Hepatocyte (in vitro differentiated cells): Measurements from ENCODE around the gene AS3MT.

Experiments
- CTCF ChIP-seq: fragments of 200-600 bp; sonication (generic); IDR thresholded peaks from 2 replicates; pipeline ENCODE4 v1.5.1; 2016; ENCODE audit warnings: antibody characterized with exemption, mild to moderate bottlenecking; ENCODE audit not compliant: poor library complexity
- EZH2 ChIP-seq: fragments of 200-600 bp; sonication (generic); IDR thresholded peaks from 2 replicates; pipeline ENCODE4 v1.6.1; 2016; ENCODE audit warnings: antibody characterized with exemption, mild to moderate bottlenecking, borderline replicate concordance
- EZH2phosphoT487 ChIP-seq: fragments of 200-600 bp; sonication (generic); IDR thresholded peaks from one replicate; pipeline ENCODE4 v1.6.1; 2018; ENCODE audit warnings: antibody characterized with exemption, mild to moderate bottlenecking, low read depth, moderate library complexity; ENCODE audit not compliant: unreplicated experiment, severe bottlenecking

DNA sequence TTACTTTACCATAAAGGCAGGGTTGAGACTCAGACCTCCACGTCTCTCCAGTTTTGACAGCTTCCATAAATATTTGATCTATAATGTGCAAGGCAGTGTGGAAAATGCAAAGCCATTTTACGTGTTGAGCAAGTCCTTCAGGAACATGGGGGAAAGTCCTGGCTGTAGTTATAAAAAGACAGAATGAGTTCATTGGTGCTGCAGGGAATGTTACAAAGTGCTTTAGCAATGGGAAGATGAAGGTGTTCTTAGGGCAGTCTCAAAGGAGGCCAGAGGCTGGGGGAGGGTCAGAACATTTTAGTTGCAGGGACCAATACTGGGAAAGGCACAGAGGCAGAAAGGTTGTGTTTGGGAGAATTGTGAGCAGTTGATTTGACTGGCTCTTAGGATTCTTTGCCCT, 76.7 kb downstream of the AS3MT start:
- TF ChIP-seq CTCF = no peak
- no peak for TF ChIP-seq EZH2
- no peak for TF ChIP-seq EZH2phosphoT487
